Activated CD4-positive, alpha-beta T cell treated with anti-CD3 and anti-CD28 coated beads, Interleukin-2, amount 10 ng/mL, durations not matched to agents 7 days and 5 days (primary cell): ENCODE measurements around the gene CST7. TPM values are rescaled to one million over a fixed set of nuclear protein-coding genes. Genes with fewer than 3 reads are reported as not detected.

Experiments used
- CTCF ChIA-PET: fragments of 350-600 bp; sonication (Branson Sonifier 250); formaldehyde crosslinking; loops from one replicate; lab custom pipeline; 2021; ENCODE audit warnings: antibody characterized with exemption; lab: Charles Lee
- POLR2A ChIA-PET: fragments of 350-600 bp; sonication (Branson Sonifier 250); formaldehyde crosslinking; loops from one replicate; lab custom pipeline; 2021; ENCODE audit warnings: antibody characterized with exemption; lab: Charles Lee
- DNase-seq: peaks from one replicate; pipeline ENCODE4 v3.0.0-alpha.2; 2020
- H3K27ac Mint-ChIP-seq: one replicate; pipeline ENCODE4 v1.8.0; 2021; ENCODE audit warnings: mild to moderate bottlenecking, moderate library complexity, mixed read lengths
- H3K27me3 Mint-ChIP-seq: one replicate; pipeline ENCODE4 v1.8.0; 2021; ENCODE audit warnings: mixed read lengths
- H3K36me3 Mint-ChIP-seq: one replicate; pipeline ENCODE4 v1.8.0; 2021; ENCODE audit warnings: low read depth, mixed read lengths
- H3K4me1 Mint-ChIP-seq: one replicate; pipeline ENCODE4 v1.8.0; 2021; ENCODE audit warnings: mixed read lengths
- H3K4me3 Mint-ChIP-seq: one replicate; pipeline ENCODE4 v1.8.0; 2021; ENCODE audit warnings: mild to moderate bottlenecking, moderate library complexity, mixed read lengths
- H3K9me3 Mint-ChIP-seq: one replicate; pipeline ENCODE4 v1.8.0; 2021; ENCODE audit warnings: mixed read lengths
- total RNA-seq, 2 experiments: library from RNA; stranded (reverse); gene quantifications; one replicate each; pipeline ENCODE4 v1.2.3, GENCODE V29; 2021

CST7 gene
- total RNA-seq, 2 experiments from 2014 or later: 25.9 to 26.7 TPM

- DNase-seq: peak; percentile 2
- Mint-ChIP-seq H3K4me3 (no peak overlapping the region), H3K27ac (no peak overlapping the region), H3K4me1 (peaks cover 24% of the 10 kb centered on the region), H3K27me3 (no peaks in the 10 kb centered on the region), H3K9me3 (peaks cover 18% of the 10 kb centered on the region), H3K36me3 (peaks cover 12% of the 10 kb centered on the region)
- POLR2A ChIA-PET: no interaction called here
- CTCF ChIA-PET: interaction anchor here (1.5 kb wide), 1 partner anchor 30 kb away, joined by 3 read pairs; no protein-coding TSS in a partner anchor
Measured at GRCh38 chr20:24933266-24933908, 15.7 kb upstream of the CST7 start.

- Mint-ChIP-seq H3K4me3 (no peak overlapping the region), H3K27me3 (no peaks in the 10 kb centered on the region), H3K4me1 (peaks cover 24% of the 10 kb centered on the region), H3K9me3 (peaks cover 18% of the 10 kb centered on the region), H3K27ac (no peak overlapping the region), H3K36me3 (peaks cover 12% of the 10 kb centered on the region)
- ChIA-PET POLR2A (no interaction called here), CTCF (no interaction called here)
- DNase-seq: peak; percentile 3
Measured at GRCh38 chr20:24934101-24934661, 14.9 kb upstream of the CST7 start.

GRCh38 chr20:24934716-24935115 is 14.4 kb upstream of the CST7 start:
- ChIA-PET POLR2A (no interaction called here), CTCF (no interaction called here)
- DNase-seq: no peak
- H3K9me3 Mint-ChIP-seq: peaks cover 18% of the 10 kb centered on the region
- H3K4me1 Mint-ChIP-seq: peaks cover 24% of the 10 kb centered on the region
- H3K27ac Mint-ChIP-seq: no peak overlapping the region
- no peaks in the 10 kb centered on the region for H3K27me3 Mint-ChIP-seq
- no peak overlapping the region for H3K4me3 Mint-ChIP-seq
- H3K36me3 Mint-ChIP-seq: peaks cover 12% of the 10 kb centered on the region

GRCh38 chr20:24935140-24935539 is 13.9 kb upstream of the CST7 start:
- ChIA-PET POLR2A (no interaction called here), CTCF (no interaction called here)
- Mint-ChIP-seq H3K27me3 (no peaks in the 10 kb centered on the region), H3K9me3 (peaks cover 18% of the 10 kb centered on the region), H3K36me3 (peaks cover 12% of the 10 kb centered on the region), H3K4me3 (no peak overlapping the region), H3K27ac (no peak overlapping the region), H3K4me1 (peaks cover 24% of the 10 kb centered on the region)
- no peak for DNase-seq

- POLR2A ChIA-PET: no interaction called here
- H3K4me3 Mint-ChIP-seq: no peak overlapping the region
- DNase-seq: peak; percentile 1
- CTCF ChIA-PET: no interaction called here
- H3K9me3 Mint-ChIP-seq: peaks cover 23% of the 10 kb centered on the region
- H3K27me3 Mint-ChIP-seq: no peaks in the 10 kb centered on the region
- H3K36me3 Mint-ChIP-seq: peaks cover 15% of the 10 kb centered on the region
- H3K27ac Mint-ChIP-seq: no peak overlapping the region
- peaks cover 20% of the 10 kb centered on the region for H3K4me1 Mint-ChIP-seq
Measured at GRCh38 chr20:24935766-24936525, 13.1 kb upstream of the CST7 start.

- Mint-ChIP-seq H3K4me1 (peaks cover 13% of the 10 kb centered on the region), H3K9me3 (peaks cover 26% of the 10 kb centered on the region), H3K27me3 (no peaks in the 10 kb centered on the region), H3K36me3 (peaks cover 19% of the 10 kb centered on the region), H3K4me3 (no peak overlapping the region), H3K27ac (no peak overlapping the region)
- ChIA-PET CTCF (interaction anchor here (0.9 kb wide), 1 partner anchor 13 kb away, joined by 4 read pairs; the partner anchor contains the start of gene CST7), POLR2A (no interaction called here)
- peak; percentile 4 for DNase-seq
Measured at GRCh38 chr20:24936526-24937407, 12.3 kb upstream of the CST7 start.

GRCh38 chr20:24937579-24937978 is 11.5 kb upstream of the CST7 start:
- DNase-seq: no peak
- peaks cover 5% of the 10 kb centered on the region for H3K4me1 Mint-ChIP-seq
- H3K36me3 Mint-ChIP-seq: peaks cover 14% of the 10 kb centered on the region
- ChIA-PET POLR2A (no interaction called here), CTCF (interaction anchor here (0.9 kb wide), 1 partner anchor 12 kb away, joined by 4 read pairs; the partner anchor contains the start of gene CST7)
- peaks cover 30% of the 10 kb centered on the region for H3K9me3 Mint-ChIP-seq
- no peak overlapping the region for H3K27ac Mint-ChIP-seq
- H3K27me3 Mint-ChIP-seq: no peaks in the 10 kb centered on the region
- no peak overlapping the region for H3K4me3 Mint-ChIP-seq

GRCh38 chr20:24938498-24938897 is 10.6 kb upstream of the CST7 start:
- Mint-ChIP-seq H3K27ac (no peak overlapping the region), H3K4me3 (no peak overlapping the region), H3K36me3 (peaks cover 12% of the 10 kb centered on the region)

GRCh38 chr20:24939036-24939435 is 10.0 kb upstream of the CST7 start:
- H3K27ac Mint-ChIP-seq: no peak overlapping the region
- peaks cover 13% of the 10 kb centered on the region for H3K36me3 Mint-ChIP-seq
- no peak for DNase-seq
- no peaks in the 10 kb centered on the region for H3K4me1 Mint-ChIP-seq
- ChIA-PET POLR2A (no interaction called here), CTCF (no interaction called here)
- no peaks in the 10 kb centered on the region for H3K27me3 Mint-ChIP-seq
- no peak overlapping the region for H3K4me3 Mint-ChIP-seq
- H3K9me3 Mint-ChIP-seq: peaks cover 27% of the 10 kb centered on the region

More at GRCh38 chr20:24938498-24938897, 10.6 kb upstream of the CST7 start:
- Mint-ChIP-seq H3K9me3 (peaks cover 26% of the 10 kb centered on the region), H3K27me3 (no peaks in the 10 kb centered on the region), H3K4me1 (no peaks in the 10 kb centered on the region)
- DNase-seq: no peak
- CTCF ChIA-PET: no interaction called here
- POLR2A ChIA-PET: no interaction called here

GRCh38 chr20:24942679-24943078 is 6.4 kb upstream of the CST7 start:
- Mint-ChIP-seq H3K4me1 (peaks cover 18% of the 10 kb centered on the region), H3K4me3 (no peak overlapping the region), H3K27ac (no peak overlapping the region), H3K36me3 (peaks cover 38% of the 10 kb centered on the region), H3K27me3 (peaks cover 2% of the 10 kb centered on the region), H3K9me3 (peaks cover 50% of the 10 kb centered on the region)
- ChIA-PET POLR2A (no interaction called here), CTCF (interaction anchor here (1.1 kb wide), 1 partner anchor 11 kb away, joined by 3 read pairs; no protein-coding TSS in a partner anchor)
- no peak for DNase-seq

GRCh38 chr20:24943196-24943595 is 5.9 kb upstream of the CST7 start:
- Mint-ChIP-seq H3K27ac (no peak overlapping the region), H3K4me1 (peaks cover 23% of the 10 kb centered on the region), H3K4me3 (no peak overlapping the region), H3K27me3 (peaks cover 2% of the 10 kb centered on the region), H3K36me3 (peaks cover 43% of the 10 kb centered on the region), H3K9me3 (peaks cover 53% of the 10 kb centered on the region)
- ChIA-PET POLR2A (no interaction called here), CTCF (interaction anchor here (1.1 kb wide), 1 partner anchor 11 kb away, joined by 3 read pairs; no protein-coding TSS in a partner anchor)
- no peak for DNase-seq

- H3K9me3 Mint-ChIP-seq: peaks cover 55% of the 10 kb centered on the region
- ChIA-PET POLR2A (no interaction called here), CTCF (no interaction called here)
- H3K27me3 Mint-ChIP-seq: peaks cover 2% of the 10 kb centered on the region
- no peak for DNase-seq
- H3K4me1 Mint-ChIP-seq: peaks cover 29% of the 10 kb centered on the region
- H3K27ac Mint-ChIP-seq: no peak overlapping the region
- H3K4me3 Mint-ChIP-seq: no peak overlapping the region
- peaks cover 48% of the 10 kb centered on the region for H3K36me3 Mint-ChIP-seq
Measured at GRCh38 chr20:24943731-24944130, 5.3 kb upstream of the CST7 start.
